K562 (cell line): ENCODE data around the gene C1orf105. TPM values are rescaled to one million over a fixed set of nuclear protein-coding genes. Genes with fewer than 3 reads are reported as not detected.

Experiments used
- ATAC-seq: fragments of 200-7000 bp; cut with Tn5 transposase; 3 replicates; pipeline ENCODE4 v1.9.1; 2020; ENCODE audit warnings: moderate library complexity
- BruUV-seq: library from RNA; stranded (reverse); fragments of 400-500 nt; replicated peaks from 2 replicates; lab custom pipeline; 2021; lab: Mats Ljungman, UMichigan
- CTCF ChIA-PET: fragments of 300-600 bp; formaldehyde crosslinking; extraction: SDS; loops from one replicate; lab custom pipeline; 2021; ENCODE audit warnings: low intra/inter-chr PET ratio; lab: Yijun Ruan, JAX
- POLR2A ChIA-PET: fragments of 300-600, 350-650 bp; sonication (Branson Sonifier 250); formaldehyde crosslinking; extraction: SDS; loops from one replicate; lab custom pipeline; 2021; ENCODE audit warnings: antibody characterized with exemption, inconsistent platforms; lab: Yijun Ruan, JAX
- DNase-seq, 4 experiments: peaks; one replicate each; pipeline versions ENCODE4 v3.0.0 to v3.0.0-alpha.2; 2011 to 2018; ENCODE audit warnings: low spot score in 3 of 4, mixed read lengths in 3 of 4; ENCODE audit errors: extremely low read depth in 1 of 4
- FAIRE-seq: peaks from 2 replicates; lab custom pipeline; 2011; peaks lifted over from hg19 to GRCh38; lab: Jason Lieb, UNC
- H2AFZ ChIP-seq: 2 replicates; pipeline ENCODE4 v1.6.0; 2011; ENCODE audit warnings: low read depth, low read length, control low read depth, inconsistent platforms
- H3K27ac ChIP-seq: fragments of 200-600 bp; 3 replicates; pipeline ENCODE4 v1.8.0; 2011; ENCODE audit warnings: low read depth, mild to moderate bottlenecking, control low read depth, inconsistent platforms, low read length, moderate library complexity, mixed read lengths; ENCODE audit errors: extremely low read depth
- H3K27me3 ChIP-seq, 2 experiments: fragments of 300-600 bp in 1 of 2; 2 replicates in 1 of 2; 3 replicates in 1 of 2; pipeline versions ENCODE4 v1.6.0 to v1.8.0; 2011; ENCODE audit warnings: inconsistent platforms in 2 of 2, low read length in 2 of 2, mild to moderate bottlenecking in 1 of 2, mixed read lengths in 1 of 2, moderate library complexity in 1 of 2; ENCODE audit not compliant: control insufficient read depth in 2 of 2, insufficient read depth in 2 of 2
- H3K36me3 ChIP-seq: fragments of 300-600 bp; 3 replicates; pipeline ENCODE4 v1.8.0; 2011; ENCODE audit warnings: mild to moderate bottlenecking, low read length, inconsistent platforms; ENCODE audit not compliant: control insufficient read depth, insufficient read depth
- H3K4me1 ChIP-seq, 2 experiments: fragments of 200-600 bp in 1 of 2; replicated peaks in 1 of 2; 2 replicates in 1 of 2; 3 replicates in 1 of 2; pipeline versions ENCODE4 v1.5.1 to v1.8.0; 2011; ENCODE audit warnings: inconsistent platforms in 2 of 2, low read length in 2 of 2, mild to moderate bottlenecking in 1 of 2, mixed read lengths in 1 of 2, moderate library complexity in 1 of 2; ENCODE audit not compliant: control insufficient read depth in 2 of 2, insufficient read depth in 2 of 2
- H3K4me2 ChIP-seq: 2 replicates; pipeline ENCODE4 v1.6.1; 2011; ENCODE audit warnings: low read length, control low read depth, inconsistent platforms, mixed read lengths; ENCODE audit not compliant: insufficient read depth
- H3K4me3 ChIP-seq: fragments of 200-600 bp; sonication (generic), shearing (Covaris generic); 2 replicates; pipeline ENCODE4 v1.5.1; 2016; ENCODE audit warnings: control low read depth, inconsistent platforms
- H3K79me2 ChIP-seq: fragments of 200-600 bp; 3 replicates; pipeline ENCODE4 v1.8.0; 2011; ENCODE audit warnings: low read length, inconsistent platforms; ENCODE audit not compliant: control insufficient read depth, insufficient read depth
- H3K9ac ChIP-seq, 2 experiments: 2 replicates each; pipeline versions ENCODE4 v1.6.0 to v1.6.1; 2011; ENCODE audit warnings: low read depth in 2 of 2, low read length in 2 of 2, control low read depth in 1 of 2, inconsistent platforms in 1 of 2, mild to moderate bottlenecking in 1 of 2, mixed read lengths in 1 of 2; ENCODE audit not compliant: insufficient read depth in 1 of 2
- H3K9me1 ChIP-seq: one replicate; pipeline ENCODE4 v1.6.0; 2011; ENCODE audit warnings: inconsistent platforms, mild to moderate bottlenecking, low read length, moderate library complexity; ENCODE audit not compliant: control insufficient read depth, insufficient read depth
- H3K9me3 ChIP-seq: replicated peaks from 2 replicates; pipeline ENCODE4 v1.5.1; 2011; ENCODE audit warnings: low read depth, low read length, inconsistent platforms; ENCODE audit not compliant: control insufficient read depth, insufficient read depth
- H4K20me1 ChIP-seq: replicated peaks from 2 replicates; pipeline ENCODE4 v1.6.1; 2011; ENCODE audit warnings: low read length, inconsistent platforms, mixed read lengths; ENCODE audit not compliant: control insufficient read depth, insufficient read depth
- TOE1 ChIP-seq, 2 experiments: fragments of 450-650 bp in 1 of 2; sonication (generic) in 1 of 2; formaldehyde crosslinking in 1 of 2; IDR thresholded peaks; 2 replicates each; pipeline versions ENCODE4 v1.7.1 to v1.8.0; 2016 to 2022; ENCODE audit warnings: borderline replicate concordance in 2 of 2, mild to moderate bottlenecking in 2 of 2, antibody characterized with exemption in 1 of 2, inconsistent platforms in 1 of 2, low read depth in 1 of 2, missing genetic modification reagents in 1 of 2, moderate library complexity in 1 of 2
- ZNF398 ChIP-seq: fragments of 250-450 bp; sonication (Bioruptor Pico); IDR thresholded peaks from 2 replicates; pipeline ENCODE4 v1.8.0; 2021; ENCODE audit warnings: moderate library complexity, mild to moderate bottlenecking, inconsistent platforms
- WGBS: fragments of 100-300 bp; shearing (Covaris generic); methylation state at CpG from one replicate; pipeline ENCODE4 v1.1.6; 2016; ENCODE audit warnings: low coverage, mixed read lengths; ENCODE audit not compliant: insufficient coverage; ENCODE audit errors: missing lambda C conversion rate; 5-methylcytosine and 5-hydroxymethylcytosine counted together
- in situ Hi-C: fragments of 300-500 bp; cut with MboI; formaldehyde crosslinking; loops from 4 replicates; pipeline ENCODE4 v1.15.0; 2018; ENCODE audit warnings: inconsistent platforms, mixed read lengths
- intact Hi-C: fragments of 100-400 bp; cut with micrococcal nuclease; formaldehyde crosslinking; loops from 2 replicates; pipeline ENCODE4 v1.14.2; 2022
- polyA plus RNA-seq, 8 experiments: library from polyadenylated mRNA; depleted of rRNA in 4 of 8; stranded (reverse) in 5 of 8; unstranded in 3 of 8; fragments of >200 nt; fragmentation: Nextera tagmentation in 2 of 8; fragmentation: Illumina TruSeq in 1 of 8; extraction: Ambion mirVana in 2 of 8; extraction: Trizol in 1 of 8; gene quantifications; 2 replicates each; pipeline versions ENCODE4 v1.2.1 to v1.2.3, GENCODE V29; 2011 to 2014; ENCODE audit warnings: inconsistent platforms in 1 of 8, missing spikeins in 1 of 8
- total RNA-seq, 7 experiments: library from RNA; depleted of rRNA in 6 of 7; stranded (reverse); fragments of >200 nt in 6 of 7; fragmentation: Illumina TruSeq in 2 of 7; extraction: Trizol in 2 of 7; gene quantifications; 2 replicates each; pipeline versions ENCODE4 v1.2.1 to v1.2.3, GENCODE V29; 2011 to 2021; ENCODE audit warnings: low replicate concordance in 1 of 7

C1orf105 gene
- total and polyA plus RNA-seq, 9 of the 15 experiments (the other 6 are each of a cell fraction or from before 2014, with no cell fraction given), result 0.08 TPM; not detected in 8

- TF ChIP-seq TOE1 (IDR thresholded peaks at IDR 0.05; ENCODE audit: borderline replicate concordance), result no peak
- TF ChIP-seq TOE1 (CRISPR knock-in tag; IDR thresholded peaks at IDR 0.05; ENCODE audit: borderline replicate concordance, low read depth), result 0 out of 2 replicates have a peak, but pooled peaks have one; percentile 36
- no peak for TF ChIP-seq ZNF398 (CRISPR knock-in tag)
- H3K9me3 ChIP-seq, result no peaks in the 10 kb centered on the region
- H3K4me3 ChIP-seq, result no peak overlapping the region
- intact Hi-C loops (no loop called here), in situ Hi-C loops (no loop called here)
- 39% methylated on average over 2 of the region's 2 CpGs for WGBS
- DNase-seq (no peak), FAIRE-seq (no peak), ATAC-seq (no peak)
- no peak overlapping the region for H3K9ac ChIP-seq
- no peaks in the 10 kb centered on the region for H4K20me1 ChIP-seq
- no peak overlapping the region for H3K4me2 ChIP-seq
- no TSS peak for BruUV-seq
- no peaks in the 10 kb centered on the region for H3K36me3 ChIP-seq
- POLR2A ChIA-PET, result interaction anchor here (1.0 to 1.9 kb wide), 4 partner anchors 8 to 11 kb away, joined by 3 to 7 read pairs (median 3); partner anchors contain the start of gene C1orf105
- H3K27me3 ChIP-seq, result no peaks in the 10 kb centered on the region
- H2AFZ ChIP-seq, result no peak overlapping the region
- CTCF ChIA-PET, result interaction anchor here (0.6 to 0.7 kb wide), 2 partner anchors 33 to 631 kb away, joined by 3 read pairs; no protein-coding TSS in a partner anchor
- no peaks in the 10 kb centered on the region for H3K9me1 ChIP-seq
- H3K4me1 ChIP-seq, result peaks cover 0 to 10% of the 10 kb centered on the region in 2 experiments; a peak in 1 of 5 replicates
- no peaks in the 10 kb centered on the region for H3K79me2 ChIP-seq
- H3K27ac ChIP-seq, result no peak overlapping the region
Observed at GRCh38 chr1:172431204-172431603, 10.7 kb downstream of the C1orf105 start.
